Upper lobe of right lung (tissue), 1 donor: ENCODE data around the gene CALHM3. TPM values are rescaled to one million over a fixed set of nuclear protein-coding genes. Genes with fewer than 3 reads are reported as not detected.
A peak's percentile ranks its signal among the peaks of the same experiment; 100 is the strongest.

Source experiments
- ATAC-seq: fragments of 200-7000 bp; cut with Tn5 transposase; one replicate; pipeline ENCODE4 v1.9.1; 2020; ENCODE audit warnings: mild to moderate bottlenecking, moderate library complexity
- DNase-seq: peaks from one replicate; pipeline ENCODE4 v3.0.0-alpha.2; 2020
- H3K27ac ChIP-seq: fragments of 200-600 bp; one replicate; pipeline ENCODE4 v1.8.0; 2022
- H3K27me3 ChIP-seq: fragments of 200-600 bp; one replicate; pipeline ENCODE4 v1.8.0; 2022; ENCODE audit warnings: mild to moderate bottlenecking
- H3K36me3 ChIP-seq: fragments of 200-600 bp; one replicate; pipeline ENCODE4 v1.8.0; 2022
- H3K4me1 ChIP-seq: fragments of 200-600 bp; one replicate; pipeline ENCODE4 v1.8.0; 2022
- H3K4me3 ChIP-seq: fragments of 200-600 bp; one replicate; pipeline ENCODE4 v1.8.0; 2022; ENCODE audit warnings: mild to moderate bottlenecking
- H3K9me3 ChIP-seq: fragments of 200-600 bp; one replicate; pipeline ENCODE4 v1.8.0; 2022
- CTCF ChIP-seq: fragments of 200-600 bp; IDR thresholded peaks from one replicate; pipeline ENCODE4 v1.8.0; 2022; ENCODE audit warnings: antibody characterized with exemption
- intact Hi-C: fragments of 100-400 bp; cut with DNase I; formaldehyde crosslinking; loops from one replicate; pipeline ENCODE4 v1.11.0; 2022
- total RNA-seq: library from RNA; stranded (reverse); fragmentation: NEBNext Ultra II Directional; extraction: Animal tissue kit (Norgen Biotek cat#: 25700); gene quantifications from one replicate; pipeline ENCODE4 v1.2.1, GENCODE V29; 2021
- donor health status: DM: no; HTN: yes; CAD: no; lungs with severe emphysema.

The CALHM3 gene
- total RNA-seq, 1 donor from 2014 or later = not detected

GRCh38 chr10:103478671-103479070 is 369 bp downstream of the CALHM3 start:
- ATAC-seq (no peak), DNase-seq (no peak)
- TF ChIP-seq CTCF = no peak
- Histone ChIP-seq H3K9me3 (no peaks in the 10 kb centered on the region), H3K4me1 (no peaks in the 10 kb centered on the region), H3K4me3 (no peak overlapping the region), H3K36me3 (no peaks in the 10 kb centered on the region), H3K27ac (no peak overlapping the region), H3K27me3 (no peaks in the 10 kb centered on the region)
- intact Hi-C loops = no loop called here

- H3K27me3 ChIP-seq = no peaks in the 10 kb centered on the region
- no peaks in the 10 kb centered on the region for H3K4me1 ChIP-seq
- no peak for TF ChIP-seq CTCF
- DNase-seq (no peak), ATAC-seq (peak; percentile 52)
- H3K9me3 ChIP-seq = no peaks in the 10 kb centered on the region
- no peaks in the 10 kb centered on the region for H3K36me3 ChIP-seq
- no peak overlapping the region for H3K4me3 ChIP-seq
- intact Hi-C loops = no loop called here
- no peak overlapping the region for H3K27ac ChIP-seq
Measured at GRCh38 chr10:103476046-103476768, 2.8 kb downstream of the CALHM3 start.

- H3K9me3 ChIP-seq = no peaks in the 10 kb centered on the region
- no peaks in the 10 kb centered on the region for H3K4me1 ChIP-seq
- TF ChIP-seq CTCF = no peak
- ATAC-seq (no peak), DNase-seq (no peak)
- no peak overlapping the region for H3K4me3 ChIP-seq
- intact Hi-C loops = no loop called here
- H3K27ac ChIP-seq = no peak overlapping the region
- no peaks in the 10 kb centered on the region for H3K36me3 ChIP-seq
- H3K27me3 ChIP-seq = no peaks in the 10 kb centered on the region
Measured at GRCh38 chr10:103475437-103475836, 3.6 kb downstream of the CALHM3 start.

GRCh38 chr10:103474077-103474476 is 5.0 kb downstream of the CALHM3 start:
- Histone ChIP-seq H3K27ac (no peak overlapping the region), H3K9me3 (no peaks in the 10 kb centered on the region), H3K27me3 (no peaks in the 10 kb centered on the region), H3K4me1 (no peaks in the 10 kb centered on the region), H3K36me3 (no peaks in the 10 kb centered on the region), H3K4me3 (no peak overlapping the region)
- no peak for TF ChIP-seq CTCF
- ATAC-seq = no peak
- DNase-seq = no peak
- intact Hi-C loops = no loop called here

GRCh38 chr10:103473261-103473671 is 5.8 kb downstream of the CALHM3 start:
- TF ChIP-seq CTCF = no peak
- intact Hi-C loops = no loop called here
- DNase-seq = no peak
- Histone ChIP-seq H3K27me3 (no peaks in the 10 kb centered on the region), H3K4me1 (no peaks in the 10 kb centered on the region), H3K27ac (no peak overlapping the region), H3K36me3 (no peaks in the 10 kb centered on the region), H3K9me3 (no peaks in the 10 kb centered on the region), H3K4me3 (no peak overlapping the region)
- no peak for ATAC-seq

GRCh38 chr10:103472005-103472404 is 7.0 kb downstream of the CALHM3 start:
- Histone ChIP-seq H3K4me1 (no peaks in the 10 kb centered on the region), H3K36me3 (no peaks in the 10 kb centered on the region), H3K4me3 (no peak overlapping the region), H3K27me3 (no peaks in the 10 kb centered on the region), H3K9me3 (no peaks in the 10 kb centered on the region), H3K27ac (peak overlapping the region; percentile 44)
- no peak for TF ChIP-seq CTCF
- intact Hi-C loops = no loop called here
- ATAC-seq (no peak), DNase-seq (no peak)
